SU-DHL-6 (cell line): ENCODE results near the gene C12orf75.

Experiments used
- CTCF ChIP-seq: fragments of 200-600 bp; sonication (generic); IDR thresholded peaks from one replicate; pipeline ENCODE4 v1.5.1; 2017; ENCODE audit warnings: antibody characterized with exemption, mild to moderate bottlenecking, low read length, moderate library complexity; ENCODE audit not compliant: insufficient read depth, poor library complexity, severe bottlenecking
- EZH2phosphoT487 ChIP-seq: fragments of 200-600 bp; sonication (generic), shearing (Covaris generic); conservative IDR thresholded peaks from 2 replicates; pipeline ENCODE4 v1.6.1; 2018; ENCODE audit warnings: mild to moderate bottlenecking, antibody characterized with exemption, low read length, moderate library complexity, mixed read lengths

- TF ChIP-seq CTCF (no peak), EZH2phosphoT487 (no peak)
Observed at GRCh38 chr12:105406497-105406896, 76.0 kb downstream of the C12orf75 start.
